B cell (primary cell): ENCODE data around the gene TELO2. TPM values are rescaled to one million over a fixed set of nuclear protein-coding genes. Genes with fewer than 3 reads are reported as not detected.

Experiments used
- ATAC-seq: fragments of 200-7000 bp; cut with Tn5 transposase; one replicate; pipeline ENCODE4 v1.10.0; 2021; ENCODE audit warnings: low read depth, mild to moderate bottlenecking, moderate number of reproducible peaks, moderate library complexity
- CTCF ChIA-PET: fragments of 350-600 bp; sonication (Branson Sonifier 250); formaldehyde crosslinking; loops from one replicate; lab custom pipeline; 2021; ENCODE audit warnings: antibody characterized with exemption, inconsistent platforms; lab: Charles Lee
- POLR2A ChIA-PET: fragments of 350-600 bp; sonication (Branson Sonifier 250); formaldehyde crosslinking; loops from one replicate; lab custom pipeline; 2021; ENCODE audit warnings: antibody characterized with exemption; lab: Charles Lee
- DNase-seq: peaks from one replicate; pipeline ENCODE4 v3.0.0; 2013
- H2AFZ ChIP-seq: 2 replicates; pipeline ENCODE4 v1.6.1; 2012; ENCODE audit warnings: mild to moderate bottlenecking, low read depth, low read length; ENCODE audit not compliant: insufficient read depth, poor library complexity, severe bottlenecking
- H3K27ac ChIP-seq, 2 donors: 1 replicate in 1 of 2; 2 replicates in 1 of 2; pipeline ENCODE4 v1.5.1; 2012 to 2013; ENCODE audit warnings: low read length in 2 of 2, mild to moderate bottlenecking in 2 of 2, moderate library complexity in 1 of 2
- H3K27me3 ChIP-seq, 4 experiments: fragments of 200-600 bp in 1 of 4; sonication (generic) in 1 of 4; replicated peaks in 1 of 4; 1 replicate in 2 of 4; 2 replicates in 2 of 4; pipeline versions ENCODE4 v1.6.1 to v1.7.0; 2013 to 2016; ENCODE audit warnings: low read length in 3 of 4, mild to moderate bottlenecking in 2 of 4, mixed read lengths in 1 of 4, moderate library complexity in 1 of 4; ENCODE audit not compliant: insufficient read depth in 4 of 4, control insufficient read depth in 3 of 4; ENCODE audit errors: control extremely low read depth in 1 of 4
- H3K36me3 ChIP-seq, 2 experiments: replicated peaks in 1 of 2; 1 replicate in 1 of 2; 2 replicates in 1 of 2; pipeline versions ENCODE4 v1.6.1 to v1.7.1; 2013; ENCODE audit warnings: low read length in 1 of 2; ENCODE audit not compliant: insufficient read depth in 2 of 2, control insufficient read depth in 1 of 2; ENCODE audit errors: control extremely low read depth in 1 of 2, extremely low read depth in 1 of 2
- H3K4me1 ChIP-seq, 2 donors: fragments of 200-600 bp in 1 of 2; sonication (generic) in 1 of 2; 1 replicate in 1 of 2; 2 replicates in 1 of 2; pipeline versions ENCODE4 v1.5.1 to v1.6.1; 2013 to 2017; ENCODE audit warnings: low read length in 2 of 2; ENCODE audit not compliant: control insufficient read depth in 2 of 2, insufficient read depth in 2 of 2
- H3K4me2 ChIP-seq: replicated peaks from 2 replicates; pipeline ENCODE3; 2012; ENCODE audit warnings: mild to moderate bottlenecking, low read depth, low read length; ENCODE audit not compliant: poor library complexity, severe bottlenecking
- H3K4me3 ChIP-seq, 5 experiments: fragments of 200-600 bp in 1 of 5; sonication (generic) in 1 of 5; 1 replicate in 3 of 5; 2 replicates in 2 of 5; pipeline versions ENCODE4 v1.5.1 to v1.7.0; 2011 to 2016; ENCODE audit warnings: low read length in 4 of 5, mild to moderate bottlenecking in 4 of 5, low read depth in 2 of 5, control low read depth in 1 of 5, moderate library complexity in 1 of 5; ENCODE audit not compliant: insufficient read depth in 1 of 5; ENCODE audit errors: control extremely low read depth in 1 of 5, extremely low read depth in 1 of 5
- H3K79me2 ChIP-seq: fragments of 200-600 bp; sonication (generic); one replicate; pipeline ENCODE4 v1.6.0; 2016; ENCODE audit warnings: low read length; ENCODE audit not compliant: control insufficient read depth, insufficient read depth
- H3K9ac ChIP-seq: fragments of 200-600 bp; sonication (generic); 2 replicates; pipeline ENCODE4 v1.6.1; 2017; ENCODE audit warnings: mild to moderate bottlenecking, low read length, moderate library complexity
- H3K9me3 ChIP-seq, 3 donors: one replicate each; pipeline versions ENCODE4 v1.6.1 to v1.7.1; 2013; ENCODE audit warnings: low read length in 2 of 3; ENCODE audit not compliant: control insufficient read depth in 2 of 3, insufficient read depth in 1 of 3; ENCODE audit errors: control extremely low read depth in 1 of 3
- H4K20me1 ChIP-seq: 2 replicates; pipeline ENCODE4 v1.6.0; 2012; ENCODE audit warnings: mild to moderate bottlenecking, low read length; ENCODE audit not compliant: insufficient read depth, control insufficient read depth, poor library complexity, severe bottlenecking
- H3K27ac Mint-ChIP-seq: one replicate; pipeline ENCODE4 v1.8.0; 2021; ENCODE audit warnings: mixed read lengths
- H3K27me3 Mint-ChIP-seq: one replicate; pipeline ENCODE4 v1.8.0; 2021; ENCODE audit warnings: mixed read lengths
- H3K4me1 Mint-ChIP-seq: one replicate; pipeline ENCODE4 v1.8.0; 2021; ENCODE audit warnings: mixed read lengths
- H3K4me3 Mint-ChIP-seq: one replicate; pipeline ENCODE4 v1.8.0; 2021; ENCODE audit warnings: mixed read lengths
- H3K9me3 Mint-ChIP-seq: one replicate; pipeline ENCODE4 v1.8.0; 2022; ENCODE audit warnings: mixed read lengths; ENCODE audit not compliant: insufficient read depth
- CTCF ChIP-seq: fragments of 200-600 bp; IDR thresholded peaks from one replicate; pipeline ENCODE4 v1.8.0; 2022; ENCODE audit warnings: antibody characterized with exemption, mild to moderate bottlenecking
- EZH2 ChIP-seq: IDR thresholded peaks from 2 replicates; pipeline ENCODE4 v1.6.1; 2012; ENCODE audit warnings: borderline replicate concordance, low read depth, mild to moderate bottlenecking, moderate library complexity, low read length; ENCODE audit not compliant: insufficient read depth, poor library complexity, severe bottlenecking
- WGBS: methylation state at CpG from one replicate; pipeline ENCODE4 v1.1.5; 2013; ENCODE audit warnings: missing lambda C conversion rate; ENCODE audit not compliant: insufficient coverage; 5-methylcytosine and 5-hydroxymethylcytosine counted together
- intact Hi-C: fragments of 100-400 bp; cut with micrococcal nuclease; formaldehyde crosslinking; loops from one replicate; pipeline ENCODE4 v1.10.0; 2022
- polyA plus RNA-seq: library from polyadenylated mRNA; depleted of rRNA; stranded (reverse); fragments of >200 nt; gene quantifications from 2 replicates; pipeline ENCODE4 v1.2.3, GENCODE V29; 2012
- total RNA-seq, 2 donors: library from RNA; stranded (reverse); fragments of 120-200 nt in 1 of 2; gene quantifications; 1 replicate in 1 of 2; 2 replicates in 1 of 2; pipeline versions ENCODE4 v1.2.3 to v1.2.4, GENCODE V29; 2013 to 2022

Gene TELO2
- total and polyA plus RNA-seq, 2 donors (not counting 1 experiment from before 2014, with no cell fraction given), result 81.9 to 136 TPM

GRCh38 chr16:1500465-1501150 lies 7.4 kb downstream of the TELO2 start:
- Mint-ChIP-seq H3K4me1 (no peaks in the 10 kb centered on the region), H3K27ac (no peak overlapping the region), H3K9me3 (no peaks in the 10 kb centered on the region), H3K27me3 (no peaks in the 10 kb centered on the region), H3K4me3 (no peak overlapping the region)
- intact Hi-C loops, result no loop called here
- H3K79me2 ChIP-seq, result peaks cover 32% of the 10 kb centered on the region
- H3K27me3 ChIP-seq, result no peaks in the 10 kb centered on the region
- H3K36me3 ChIP-seq, result peaks cover 0 to 66% of the 10 kb centered on the region in 2 experiments
- no peaks in the 10 kb centered on the region for H3K4me1 ChIP-seq
- POLR2A ChIA-PET, result no interaction called here
- DNase-seq, result no peak
- CTCF ChIA-PET, result no interaction called here
- no peak for ATAC-seq
- no peak overlapping the region for H3K27ac ChIP-seq
- H2AFZ ChIP-seq, result no peak overlapping the region
- H4K20me1 ChIP-seq, result peaks cover 32% of the 10 kb centered on the region
- no peak overlapping the region for H3K4me2 ChIP-seq
- TF ChIP-seq CTCF (no peak), EZH2 (no peak)
- H3K9ac ChIP-seq, result no peak overlapping the region
- WGBS, result 96% methylated on average over 44 of the region's 44 CpGs
- no peak overlapping the region for H3K4me3 ChIP-seq
- peaks cover 0 to 6% (median 0%) of the 10 kb centered on the region in 3 donors for H3K9me3 ChIP-seq

- Histone ChIP-seq H3K27me3 (no peaks in the 10 kb centered on the region), H3K4me3 (no peak overlapping the region), H3K9ac (no peak overlapping the region), H3K4me2 (no peak overlapping the region), H3K4me1 (no peaks in the 10 kb centered on the region), H3K79me2 (peaks cover 23% of the 10 kb centered on the region), H3K9me3 (peaks cover 0 to 6% (median 0%) of the 10 kb centered on the region in 3 donors), H3K27ac (no peak overlapping the region), H4K20me1 (peaks cover 22% of the 10 kb centered on the region), H2AFZ (no peak overlapping the region), H3K36me3 (peaks cover 0 to 64% of the 10 kb centered on the region in 2 experiments)
- ChIA-PET POLR2A (no interaction called here), CTCF (no interaction called here)
- intact Hi-C loops, result no loop called here
- H3K9me3 Mint-ChIP-seq, result no peaks in the 10 kb centered on the region
- ATAC-seq (no peak), DNase-seq (no peak)
- TF ChIP-seq CTCF (no peak), EZH2 (no peak)
- H3K27ac Mint-ChIP-seq, result no peak overlapping the region
- no peak overlapping the region for H3K4me3 Mint-ChIP-seq
- no peaks in the 10 kb centered on the region for H3K4me1 Mint-ChIP-seq
- no peaks in the 10 kb centered on the region for H3K27me3 Mint-ChIP-seq
- 97% methylated on average over 22 of the region's 23 CpGs for WGBS
Measured at GRCh38 chr16:1501630-1502029, 8.5 kb downstream of the TELO2 start.
